ENCODE results near the gene ANKRD30A. TPM values are rescaled to one million over a fixed set of nuclear protein-coding genes. Genes with fewer than 3 reads are reported as not detected.

Gene ANKRD30A
- polyA plus RNA-seq, 2 donors: not detected

GRCh38 chr10:37403776-37404175, 278.4 kb downstream of the ANKRD30A start:
- Histone ChIP-seq H3K9me3 (ENCODE audit: control insufficient read depth in 2 of 2, insufficient read depth in 1 of 2, low read depth in 1 of 2, low read length in 1 of 2) (no peaks in the 10 kb centered on the region), H3K36me3 (ENCODE audit: control insufficient read depth in 2 of 2, insufficient read depth in 2 of 2, low read length in 1 of 2) (no peaks in the 10 kb centered on the region), H3K4me3 (ENCODE audit: low read depth in 1 of 2, low read length in 2 of 2) (no peak overlapping the region), H3K4me1 (ENCODE audit: control insufficient read depth in 2 of 2, insufficient read depth in 2 of 2, low read length in 1 of 2) (no peaks in the 10 kb centered on the region), H3K27me3 (ENCODE audit: control insufficient read depth in 1 of 2, insufficient read depth in 2 of 2, low read length in 2 of 2) (no peaks in the 10 kb centered on the region), H3K27ac (ENCODE audit: low read depth in 2 of 2, low read length in 1 of 2) (no peak overlapping the region)
- WGBS, 2 donors: 50 to 54% methylated on average over 2 of the region's 2 CpGs

All from esophagus (tissue), 2 donors.